Activated T-helper 2 cell treated with anti-CD3 and anti-CD28 coated beads, Interferon-gamma antibody, Interleukin-2, Interleukin-4, amounts not matched to agents 10 μg/mL and 5 μg/mL and 100 μg/mL, durations not matched to agents 14 hours and 24 hours and 36 hours (primary cell): ENCODE data around the gene ZNF316. TPM values are rescaled to one million over a fixed set of nuclear protein-coding genes. Genes with fewer than 3 reads are reported as not detected.

Source experiments
- DNase-seq: peaks from one replicate; pipeline ENCODE4 v3.0.0; 2021; ENCODE audit warnings: low spot score
- H3K27ac Mint-ChIP-seq: one replicate; pipeline ENCODE4 v1.8.0; 2021; ENCODE audit warnings: mixed read lengths
- H3K27me3 Mint-ChIP-seq: one replicate; pipeline ENCODE4 v1.8.0; 2021; ENCODE audit warnings: low read depth, mixed read lengths
- H3K36me3 Mint-ChIP-seq: one replicate; pipeline ENCODE4 v1.8.0; 2021; ENCODE audit warnings: low read depth, mixed read lengths
- H3K4me1 Mint-ChIP-seq: one replicate; pipeline ENCODE4 v1.8.0; 2021; ENCODE audit warnings: low read depth, mixed read lengths
- H3K4me3 Mint-ChIP-seq: one replicate; pipeline ENCODE4 v1.8.0; 2021; ENCODE audit warnings: low read depth, mild to moderate bottlenecking, moderate library complexity, mixed read lengths
- H3K9me3 Mint-ChIP-seq: one replicate; pipeline ENCODE4 v1.8.0; 2021; ENCODE audit warnings: mixed read lengths
- intact Hi-C: fragments of 100-400 bp; cut with micrococcal nuclease; formaldehyde crosslinking; loops from one replicate; pipeline ENCODE4 v1.15.1; 2023
- total RNA-seq: library from RNA; stranded (reverse); gene quantifications from 2 replicates; pipeline ENCODE4 v1.2.3, GENCODE V29; 2022

The ZNF316 gene
- total RNA-seq, 1 donor from 2014 or later, result 21.9 TPM

- intact Hi-C loops, result no loop called here
These were observed 7.0 kb downstream of the ZNF316 start for GRCh38 chr7:6643915-6644625.

GRCh38 chr7:6644728-6645127 is 7.6 kb downstream of the ZNF316 start:
- Mint-ChIP-seq H3K4me3 (no peak overlapping the region), H3K36me3 (peaks cover 81% of the 10 kb centered on the region), H3K4me1 (peaks cover 4% of the 10 kb centered on the region), H3K27ac (no peak overlapping the region), H3K27me3 (no peaks in the 10 kb centered on the region), H3K9me3 (no peaks in the 10 kb centered on the region)
- intact Hi-C loops, result no loop called here
- no peak for DNase-seq

More at GRCh38 chr7:6643915-6644625, 7.0 kb downstream of the ZNF316 start:
- Mint-ChIP-seq H3K9me3 (no peaks in the 10 kb centered on the region), H3K4me3 (no peak overlapping the region), H3K27ac (no peak overlapping the region), H3K27me3 (no peaks in the 10 kb centered on the region), H3K4me1 (peaks cover 6% of the 10 kb centered on the region), H3K36me3 (peaks cover 81% of the 10 kb centered on the region)
- no peak for DNase-seq

GRCh38 chr7:6646465-6646864 is 9.3 kb downstream of the ZNF316 start:
- Mint-ChIP-seq H3K4me1 (no peaks in the 10 kb centered on the region), H3K4me3 (no peak overlapping the region), H3K9me3 (peaks cover 7% of the 10 kb centered on the region), H3K27ac (no peak overlapping the region), H3K27me3 (no peaks in the 10 kb centered on the region), H3K36me3 (peaks cover 85% of the 10 kb centered on the region)
- no peak for DNase-seq
- intact Hi-C loops, result no loop called here

DNA sequence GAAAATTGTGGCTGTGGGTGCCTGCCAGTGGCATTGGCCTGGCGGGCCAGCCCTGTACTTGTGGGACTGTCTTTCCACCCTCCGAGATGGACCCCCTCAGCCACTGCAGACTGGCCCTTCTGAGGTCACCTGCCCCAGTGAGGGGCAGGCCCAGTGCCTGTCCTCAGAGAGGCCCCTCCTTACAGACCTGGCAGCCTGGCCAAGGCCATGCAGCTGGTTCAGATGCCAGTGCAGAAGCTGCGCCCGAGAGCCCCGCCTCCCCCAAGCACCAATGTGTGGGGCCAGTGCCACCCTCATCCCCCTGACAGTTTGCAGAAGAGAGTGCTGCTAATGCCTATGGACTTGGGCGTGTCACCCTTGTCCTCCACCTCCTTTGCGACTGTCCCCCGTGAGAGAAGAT is 10.0 kb downstream of the ZNF316 start:
- Mint-ChIP-seq H3K9me3 (peaks cover 7% of the 10 kb centered on the region), H3K4me1 (no peaks in the 10 kb centered on the region), H3K27ac (no peak overlapping the region), H3K27me3 (no peaks in the 10 kb centered on the region), H3K4me3 (no peak overlapping the region), H3K36me3 (peaks cover 85% of the 10 kb centered on the region)
- DNase-seq, result no peak
- intact Hi-C loops, result no loop called here

DNA sequence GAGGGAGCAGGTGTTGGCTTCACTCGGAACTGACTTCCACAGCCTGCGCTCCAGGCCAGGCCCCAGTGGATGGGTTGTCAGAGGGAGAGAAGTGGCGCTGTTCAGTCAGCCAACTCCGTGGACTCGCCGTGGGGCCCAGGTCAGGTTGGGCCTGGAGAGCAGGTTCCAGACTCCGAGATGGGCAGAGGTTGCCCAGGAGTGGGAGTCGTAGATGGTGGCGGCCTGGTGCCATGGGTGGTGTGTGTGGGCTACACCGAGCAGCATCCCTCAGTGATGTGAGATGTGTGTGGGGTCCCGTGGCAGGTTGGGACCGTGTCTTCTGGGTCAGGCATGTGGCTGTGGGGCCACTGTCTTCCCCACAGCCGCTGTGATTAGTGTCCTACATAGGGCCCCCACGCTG is 10.4 kb downstream of the ZNF316 start:
- Mint-ChIP-seq H3K36me3 (peaks cover 82% of the 10 kb centered on the region), H3K4me1 (no peaks in the 10 kb centered on the region), H3K27me3 (no peaks in the 10 kb centered on the region), H3K27ac (no peak overlapping the region), H3K9me3 (peaks cover 7% of the 10 kb centered on the region), H3K4me3 (no peak overlapping the region)
- intact Hi-C loops, result no loop called here
- DNase-seq, result no peak

- Mint-ChIP-seq H3K36me3 (peaks cover 79% of the 10 kb centered on the region), H3K27ac (no peak overlapping the region), H3K9me3 (peaks cover 7% of the 10 kb centered on the region), H3K27me3 (no peaks in the 10 kb centered on the region), H3K4me3 (no peak overlapping the region), H3K4me1 (no peaks in the 10 kb centered on the region)
- intact Hi-C loops, result no loop called here
- DNase-seq, result no peak
These were observed 11.1 kb downstream of the ZNF316 start for GRCh38 chr7:6648066-6648814.

- intact Hi-C loops, result no loop called here
- no peaks in the 10 kb centered on the region for H3K27me3 Mint-ChIP-seq
- no peak overlapping the region for H3K4me3 Mint-ChIP-seq
- no peak overlapping the region for H3K27ac Mint-ChIP-seq
- H3K36me3 Mint-ChIP-seq, result peaks cover 74% of the 10 kb centered on the region
- no peaks in the 10 kb centered on the region for H3K4me1 Mint-ChIP-seq
- DNase-seq, result no peak
- H3K9me3 Mint-ChIP-seq, result peaks cover 7% of the 10 kb centered on the region
These were observed 11.6 kb downstream of the ZNF316 start for GRCh38 chr7:6648815-6649104.

GRCh38 chr7:6649241-6649961 is 12.3 kb downstream of the ZNF316 start:
- peaks cover 70% of the 10 kb centered on the region for H3K36me3 Mint-ChIP-seq

DNA sequence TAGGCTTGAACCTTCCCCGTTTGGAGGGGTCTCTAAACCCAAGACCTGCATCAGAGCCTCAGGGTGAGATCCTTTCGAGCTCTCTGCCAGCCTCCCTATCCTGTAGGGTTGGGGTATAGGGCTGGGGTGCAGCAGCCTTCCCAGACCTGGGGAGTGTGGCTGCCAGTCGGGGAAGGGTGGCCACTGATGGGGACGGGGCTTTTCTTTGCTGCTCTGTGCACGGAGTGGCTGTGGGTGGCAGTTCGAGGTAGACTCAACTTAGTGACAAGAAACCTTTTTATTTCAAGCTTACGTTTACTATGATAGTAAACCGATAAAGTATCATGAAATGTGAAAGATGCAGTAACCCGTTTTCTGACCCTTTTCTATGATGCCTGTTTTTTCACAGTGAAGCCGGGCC is 13.0 kb downstream of the ZNF316 start:
- H3K36me3 Mint-ChIP-seq, result peaks cover 70% of the 10 kb centered on the region

More at GRCh38 chr7:6649241-6649961, 12.3 kb downstream of the ZNF316 start:
- Mint-ChIP-seq H3K9me3 (peaks cover 7% of the 10 kb centered on the region), H3K27me3 (no peaks in the 10 kb centered on the region), H3K4me1 (no peaks in the 10 kb centered on the region), H3K4me3 (no peak overlapping the region), H3K27ac (no peak overlapping the region)
- intact Hi-C loops, result no loop called here
- DNase-seq, result no peak

GRCh38 chr7:6650521-6651011 is 13.4 kb downstream of the ZNF316 start:
- no peak for DNase-seq
- no peaks in the 10 kb centered on the region for H3K4me1 Mint-ChIP-seq
- H3K4me3 Mint-ChIP-seq, result no peak overlapping the region
- H3K27ac Mint-ChIP-seq, result no peak overlapping the region
- H3K27me3 Mint-ChIP-seq, result no peaks in the 10 kb centered on the region
- H3K9me3 Mint-ChIP-seq, result peaks cover 7% of the 10 kb centered on the region
- intact Hi-C loops, result no loop called here
- H3K36me3 Mint-ChIP-seq, result peaks cover 72% of the 10 kb centered on the region

More for the DNA sequence above, 13.0 kb downstream of the ZNF316 start:
- intact Hi-C loops, result no loop called here
- peaks cover 7% of the 10 kb centered on the region for H3K9me3 Mint-ChIP-seq
- no peaks in the 10 kb centered on the region for H3K4me1 Mint-ChIP-seq
- no peak overlapping the region for H3K4me3 Mint-ChIP-seq
- DNase-seq, result no peak
- H3K27ac Mint-ChIP-seq, result no peak overlapping the region
- H3K27me3 Mint-ChIP-seq, result no peaks in the 10 kb centered on the region

- peaks cover 7% of the 10 kb centered on the region for H3K9me3 Mint-ChIP-seq
- no peak overlapping the region for H3K4me3 Mint-ChIP-seq
- H3K27me3 Mint-ChIP-seq, result no peaks in the 10 kb centered on the region
- no peak for DNase-seq
- H3K27ac Mint-ChIP-seq, result no peak overlapping the region
- intact Hi-C loops, result no loop called here
- H3K36me3 Mint-ChIP-seq, result peaks cover 63% of the 10 kb centered on the region
- H3K4me1 Mint-ChIP-seq, result no peaks in the 10 kb centered on the region
These were observed 14.8 kb downstream of the ZNF316 start for GRCh38 chr7:6651851-6652445.

GRCh38 chr7:6652446-6653011 is 15.4 kb downstream of the ZNF316 start:
- Mint-ChIP-seq H3K36me3 (peaks cover 59% of the 10 kb centered on the region), H3K4me1 (no peaks in the 10 kb centered on the region), H3K4me3 (no peak overlapping the region), H3K27me3 (no peaks in the 10 kb centered on the region), H3K9me3 (peaks cover 7% of the 10 kb centered on the region), H3K27ac (no peak overlapping the region)
- intact Hi-C loops, result no loop called here
- DNase-seq, result no peak
